ENCODE measurements around the gene EPHB1.

EPHB1 gene

GRCh38 chr3:135128818-135129217, 333.8 kb downstream of the EPHB1 start:
- no peak for DNase-seq (ENCODE audit: low read depth)
- no peak overlapping the region for H3K4me3 ChIP-seq (ENCODE audit: low read depth, low read length)

DNA sequence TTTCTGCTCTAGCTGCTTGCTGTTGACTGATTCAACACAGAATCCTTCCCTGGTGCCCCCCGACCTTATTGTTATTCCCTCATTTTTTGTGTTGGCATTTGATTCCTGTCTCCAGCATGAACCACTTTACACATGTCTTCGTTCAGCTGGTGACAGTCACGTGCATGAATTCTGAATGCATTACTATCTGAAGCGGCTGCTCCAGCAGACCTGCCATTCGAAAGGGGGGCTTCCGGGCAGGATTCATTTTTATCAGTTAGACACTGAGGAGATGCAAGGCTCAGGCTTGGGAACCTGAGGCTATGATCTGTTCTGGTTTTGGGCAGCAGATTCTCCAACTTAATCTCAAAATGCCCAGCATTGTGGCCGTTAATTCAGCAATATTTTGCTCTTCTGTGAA, 336.2 kb downstream of the EPHB1 start:
- no peak for DNase-seq (ENCODE audit: low read depth)
- H3K4me3 ChIP-seq (ENCODE audit: low read depth, low read length) = no peak overlapping the region

- DNase-seq (ENCODE audit: low read depth) = no peak
- no peak overlapping the region for H3K4me3 ChIP-seq (ENCODE audit: low read depth, low read length)
Measured at GRCh38 chr3:135133905-135134683, 339.0 kb downstream of the EPHB1 start.

GRCh38 chr3:135134684-135135075, 339.6 kb downstream of the EPHB1 start:
- no peak for DNase-seq (ENCODE audit: low read depth)
- H3K4me3 ChIP-seq (ENCODE audit: low read depth, low read length) = no peak overlapping the region

DNA sequence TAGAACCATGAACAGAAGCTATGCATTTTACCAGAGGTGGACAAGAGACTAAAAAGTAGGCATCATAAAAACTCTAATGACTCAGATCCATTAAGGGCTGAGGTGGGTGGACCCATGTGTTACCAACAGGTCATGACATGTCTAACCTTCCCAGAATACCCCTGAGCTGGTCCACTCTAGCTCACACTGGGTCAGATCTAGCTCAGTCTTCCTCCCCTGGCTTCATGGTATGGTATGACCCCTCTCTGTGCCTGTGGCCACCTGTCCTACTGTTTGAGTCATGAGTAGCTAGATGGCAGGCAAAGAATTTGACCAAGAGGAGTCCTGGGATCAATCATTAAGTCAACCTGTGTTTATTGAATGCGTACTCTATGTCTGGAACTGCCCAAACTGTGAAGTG, 340.4 kb downstream of the EPHB1 start:
- no peak overlapping the region for H3K4me3 ChIP-seq (ENCODE audit: low read depth, low read length)
- DNase-seq (ENCODE audit: low read depth) = no peak

DNA sequence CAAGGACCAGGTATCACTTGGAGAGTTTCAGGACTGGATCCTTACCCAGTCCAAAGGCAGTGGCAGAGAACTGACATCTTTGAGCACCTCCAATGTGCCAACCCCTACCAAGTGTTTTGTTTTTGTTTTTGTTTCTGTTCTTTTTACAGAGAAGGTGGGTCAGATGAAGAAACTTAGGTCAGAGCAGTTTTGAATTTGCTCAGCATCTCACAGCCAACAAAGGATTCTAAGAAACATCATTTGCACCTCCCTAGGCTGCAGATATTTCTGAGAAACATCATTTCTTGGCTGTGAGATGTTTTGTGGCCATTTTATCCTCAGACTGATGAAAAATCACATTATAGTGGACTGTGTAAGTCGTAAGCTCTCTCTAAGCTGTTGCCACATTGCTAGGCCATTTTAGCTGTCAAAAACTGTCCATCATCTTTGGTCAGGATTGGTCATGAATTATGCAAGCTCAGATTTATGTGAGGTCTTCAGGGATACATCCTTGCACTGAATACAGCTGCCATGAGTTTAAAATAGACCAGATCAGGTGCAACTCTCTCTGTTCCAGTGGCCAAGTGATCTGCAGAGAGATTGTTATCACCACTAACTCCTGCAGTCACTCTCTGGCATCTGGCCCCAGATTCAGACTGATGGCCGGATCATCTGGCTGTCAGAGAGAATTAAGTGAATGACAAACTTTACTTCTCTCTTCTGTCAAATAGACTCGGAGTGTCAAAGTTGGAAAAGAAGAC, 341.5 kb downstream of the EPHB1 start:
- DNase-seq (ENCODE audit: low read depth) = no peak

DNA sequence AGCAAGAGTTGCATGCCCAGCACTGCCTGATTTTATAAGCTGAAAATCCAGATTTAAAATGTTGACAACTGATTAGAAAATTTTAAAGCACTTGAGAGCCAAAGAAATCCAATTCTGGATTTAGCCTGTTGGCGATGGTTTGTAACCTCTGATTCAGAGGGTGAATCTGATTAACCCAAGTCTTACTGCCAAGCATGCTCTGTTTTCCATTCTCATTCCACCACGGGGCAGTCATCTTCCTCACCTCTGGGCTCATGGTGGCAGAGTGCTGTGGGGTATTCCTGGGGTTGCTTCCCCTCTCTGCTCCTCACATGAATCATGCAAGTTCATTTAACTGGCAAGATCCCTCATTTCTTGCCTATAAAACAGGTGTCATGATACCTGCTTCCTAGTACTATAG, 342.2 kb downstream of the EPHB1 start:
- no peak for DNase-seq (ENCODE audit: low read depth)
- no peak overlapping the region for H3K4me3 ChIP-seq (ENCODE audit: low read depth, low read length)

More for the DNA sequence above, 341.5 kb downstream of the EPHB1 start:
- H3K4me3 ChIP-seq (ENCODE audit: low read depth, low read length) = no peak overlapping the region

DNA sequence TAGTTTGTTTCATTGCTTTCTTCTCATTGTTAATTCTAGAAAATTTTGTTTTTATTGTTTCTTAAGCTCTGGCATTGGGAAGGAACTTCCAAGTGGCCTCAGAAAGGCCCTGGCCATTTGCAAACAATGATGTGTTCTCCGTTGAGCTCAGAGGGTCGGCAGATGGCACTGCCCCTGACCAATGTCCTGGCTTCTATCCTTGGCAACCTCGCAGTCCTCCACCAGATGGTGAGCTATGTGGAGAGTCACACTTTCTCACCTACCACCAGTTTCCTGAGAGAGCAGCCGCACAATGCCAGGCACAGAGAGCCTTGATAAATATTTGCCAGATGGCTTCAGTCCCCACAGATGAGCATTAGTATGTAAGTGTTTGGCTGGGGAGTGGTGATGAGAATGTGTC, 343.7 kb downstream of the EPHB1 start:
- no peak for DNase-seq (ENCODE audit: low read depth)
- no peak overlapping the region for H3K4me3 ChIP-seq (ENCODE audit: low read depth, low read length)

DNA sequence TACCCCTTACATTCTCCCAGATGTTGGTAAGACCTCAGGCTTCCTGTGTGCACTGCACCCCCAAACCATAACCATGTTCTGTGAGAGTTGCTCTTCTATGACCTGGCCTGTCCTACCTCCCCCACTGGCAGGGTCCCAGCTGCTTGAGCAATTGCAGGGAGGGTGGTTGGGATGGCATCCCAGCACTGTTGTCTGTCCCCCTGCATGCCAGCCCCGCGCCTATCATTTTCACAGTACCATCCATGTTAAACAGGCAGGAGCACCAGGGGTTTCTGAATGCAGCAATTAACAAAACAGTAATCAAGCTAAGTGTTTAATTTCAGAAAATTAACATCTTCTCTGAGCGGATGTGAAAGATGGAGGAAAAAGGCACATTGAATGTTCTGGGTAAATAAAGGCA, 345.5 kb downstream of the EPHB1 start:
- no peak for DNase-seq (ENCODE audit: low read depth)
- H3K4me3 ChIP-seq (ENCODE audit: low read depth, low read length) = no peak overlapping the region

GRCh38 chr3:135141160-135141559, 346.1 kb downstream of the EPHB1 start:
- no peak for DNase-seq (ENCODE audit: low read depth)
- H3K4me3 ChIP-seq (ENCODE audit: low read depth, low read length) = no peak overlapping the region

DNA sequence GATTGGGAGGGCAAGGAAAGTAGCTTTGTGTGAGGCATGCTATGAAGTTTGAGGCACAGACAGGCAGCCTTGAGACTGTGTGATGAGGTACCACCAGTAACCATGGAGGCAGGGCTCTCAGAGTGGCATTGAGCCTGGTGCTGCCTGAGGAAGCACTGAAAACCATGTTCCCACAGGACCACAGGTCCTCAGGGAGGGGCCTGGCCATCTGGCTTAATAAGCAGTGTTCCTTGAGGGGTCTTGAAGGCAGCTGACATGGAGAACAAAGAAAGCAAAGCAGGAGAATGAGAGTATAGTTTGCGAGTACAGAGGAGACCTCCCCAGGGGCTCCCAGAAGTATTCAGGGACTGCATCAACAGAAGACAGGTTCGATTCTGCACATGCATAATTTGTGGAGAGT, 346.6 kb downstream of the EPHB1 start:
- DNase-seq (ENCODE audit: low read depth) = no peak

DNA sequence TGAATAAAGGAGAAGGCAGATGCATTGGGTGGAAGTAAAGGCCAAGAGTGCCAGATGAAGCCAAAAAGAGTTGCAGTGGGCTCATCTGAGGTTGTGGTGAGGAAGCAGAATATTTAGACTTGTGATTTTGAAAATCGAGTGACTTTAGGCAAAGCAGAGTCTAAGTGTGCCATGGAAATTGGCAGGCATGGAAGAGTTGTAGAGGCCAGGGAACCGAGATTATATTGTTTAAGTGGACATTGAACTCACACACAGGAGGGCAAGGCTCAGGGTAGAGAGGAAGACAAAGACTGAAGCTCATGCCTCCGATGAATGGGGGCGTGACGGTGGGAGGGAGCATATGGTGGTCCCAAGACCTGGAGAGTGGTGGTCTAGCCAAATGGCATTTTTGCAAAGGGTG, 347.5 kb downstream of the EPHB1 start:
- no peak overlapping the region for H3K4me3 ChIP-seq (ENCODE audit: low read depth, low read length)
- DNase-seq (ENCODE audit: low read depth) = no peak

More for the DNA sequence above, 346.6 kb downstream of the EPHB1 start:
- H3K4me3 ChIP-seq (ENCODE audit: low read depth, low read length) = no peak overlapping the region

- no peak overlapping the region for H3K4me3 ChIP-seq (ENCODE audit: low read depth, low read length)
- no peak for DNase-seq (ENCODE audit: low read depth)
Measured at GRCh38 chr3:135143474-135143873, 348.4 kb downstream of the EPHB1 start.

GRCh38 chr3:135145581-135145980, 350.5 kb downstream of the EPHB1 start:
- DNase-seq (ENCODE audit: low read depth) = peak; percentile 3
- H3K4me3 ChIP-seq (ENCODE audit: low read depth, low read length) = no peak overlapping the region

DNA sequence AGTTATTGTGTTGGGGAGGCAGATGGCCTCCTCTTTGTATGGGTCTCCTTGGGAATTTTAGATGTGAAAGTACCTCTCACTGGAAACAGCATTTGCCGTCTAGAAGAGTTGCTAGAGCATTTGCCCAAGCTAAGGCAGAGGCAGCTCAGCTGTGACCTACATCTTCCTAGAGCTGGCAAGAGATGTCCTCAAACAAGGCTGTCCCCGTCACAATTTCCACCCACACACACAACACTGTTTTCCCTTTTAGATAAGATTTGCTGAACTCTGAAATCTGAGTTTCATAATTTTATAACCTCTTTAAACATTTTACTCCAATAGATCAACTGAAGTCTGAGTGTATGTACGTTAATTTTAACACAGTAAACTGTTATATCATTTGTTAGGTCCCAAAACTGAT, 352.6 kb downstream of the EPHB1 start:
- no peak overlapping the region for H3K4me3 ChIP-seq (ENCODE audit: low read depth, low read length)
- DNase-seq (ENCODE audit: low read depth) = no peak

DNA sequence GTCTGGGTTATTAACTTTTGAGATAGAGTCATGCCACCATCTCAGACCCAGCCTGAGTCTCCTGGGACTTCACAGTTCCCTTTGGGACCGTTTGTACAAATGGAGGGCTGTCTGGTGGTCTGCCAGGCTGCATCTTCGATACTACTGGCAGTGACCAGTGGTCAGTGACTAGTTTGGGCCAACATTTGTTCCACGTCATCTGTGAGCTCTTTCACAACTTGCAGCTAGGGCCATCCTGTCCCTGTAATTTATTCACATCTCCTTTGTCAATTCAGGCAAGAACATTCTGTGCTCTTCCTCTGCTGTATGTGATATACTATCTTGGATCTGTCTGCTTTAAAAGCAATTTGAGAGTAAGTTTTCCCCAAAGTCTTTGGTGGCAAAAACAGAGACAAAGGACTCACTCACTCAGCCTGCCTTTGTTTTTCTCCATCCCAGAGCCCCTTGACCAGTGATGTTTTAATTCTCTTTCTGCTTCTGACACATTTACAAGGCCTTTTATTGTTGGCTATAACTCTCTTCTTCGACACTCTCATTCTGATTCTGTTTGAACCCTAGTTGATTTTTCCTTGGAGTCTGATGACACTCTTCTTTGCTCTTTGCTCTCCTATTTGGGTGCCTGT, 353.4 kb downstream of the EPHB1 start:
- H3K4me3 ChIP-seq (ENCODE audit: low read depth, low read length) = no peak overlapping the region
- DNase-seq (ENCODE audit: low read depth) = peak; percentile 11

GRCh38 chr3:135149707-135150681, 354.9 kb downstream of the EPHB1 start:
- no peak for DNase-seq (ENCODE audit: low read depth)
- H3K4me3 ChIP-seq (ENCODE audit: low read depth, low read length) = no peak overlapping the region

GRCh38 chr3:135154186-135154585, 359.1 kb downstream of the EPHB1 start:
- no peak for DNase-seq (ENCODE audit: low read depth)
- no peak overlapping the region for H3K4me3 ChIP-seq (ENCODE audit: low read depth, low read length)

GRCh38 chr3:135155228-135155627, 360.2 kb downstream of the EPHB1 start:
- H3K4me3 ChIP-seq (ENCODE audit: low read depth, low read length) = no peak overlapping the region
- DNase-seq (ENCODE audit: low read depth) = no peak

Measured in skeletal muscle cell (primary cell).